ENCODE measurements around the gene TTC13.

GRCh38 chr1:230864441-230864840, 114.2 kb downstream of the TTC13 start:
- TF ChIP-seq POLR2A (IDR thresholded peaks at IDR 0.05) (no peak), CTCF (IDR thresholded peaks at IDR 0.05) (no peak)

Measured in thyroid gland (tissue), 4 donors.